ENCODE data around the gene MYH9.

GRCh38 chr22:36249160-36249559, 138.6 kb downstream of the MYH9 start:
- TF ChIP-seq CTCF (IDR thresholded peaks at IDR 0.05 in 8 of 11, conservative IDR thresholded peaks at IDR 0.05 in 3 of 11) (no peak), POLR2AphosphoS5 (IDR thresholded peaks at IDR 0.05) (no peak), POLR2A (IDR thresholded peaks at IDR 0.05) (no peak)

Data from spleen (tissue), 7 donors.